HG02642 (cell line): Measurements from ENCODE around the gene DNAJC7.

Source experiments
- ATAC-seq: cut with Tn5 transposase; IDR thresholded peaks from one replicate; pipeline ENCODE4 v1.9.1; 2021; ENCODE audit warnings: mild to moderate bottlenecking; ENCODE audit not compliant: unreplicated experiment, poor library complexity

The DNAJC7 gene

DNA sequence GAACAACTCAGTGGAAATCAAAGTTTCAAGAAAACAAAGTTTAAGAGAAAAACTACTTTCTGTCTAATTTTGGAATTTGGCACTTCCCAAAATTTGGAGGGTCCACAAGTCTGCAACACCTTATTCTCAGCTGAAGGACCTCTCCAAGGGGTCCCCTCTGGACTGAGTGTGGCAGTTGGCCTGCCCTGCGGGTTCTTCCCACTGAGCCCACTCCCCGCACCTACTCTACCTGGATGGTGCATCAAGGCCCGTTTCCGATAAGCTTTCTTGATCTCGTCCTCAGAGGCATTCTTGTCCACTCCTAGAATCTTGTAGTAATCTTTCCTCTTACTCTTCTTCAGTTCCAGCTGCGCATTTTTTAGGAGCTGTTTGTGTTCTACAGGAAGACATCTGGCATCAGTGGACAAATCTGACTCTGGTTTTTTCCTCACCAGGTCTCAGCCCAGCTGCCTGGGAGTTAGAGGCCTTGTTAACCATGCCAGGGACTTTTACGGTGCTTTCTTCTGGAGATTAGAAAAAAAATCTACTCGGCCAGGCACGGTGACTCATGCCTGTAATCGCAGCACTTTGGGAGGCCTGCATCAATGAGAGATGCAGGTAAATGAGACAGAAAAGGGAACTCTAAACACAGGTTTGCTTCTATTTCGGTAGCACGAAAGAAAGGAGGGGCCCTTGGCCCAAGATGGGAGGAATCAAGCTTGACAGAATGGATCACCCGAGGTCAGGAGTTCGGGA is 35.0 kb downstream of the DNAJC7 start:
- ATAC-seq = no peak

DNA sequence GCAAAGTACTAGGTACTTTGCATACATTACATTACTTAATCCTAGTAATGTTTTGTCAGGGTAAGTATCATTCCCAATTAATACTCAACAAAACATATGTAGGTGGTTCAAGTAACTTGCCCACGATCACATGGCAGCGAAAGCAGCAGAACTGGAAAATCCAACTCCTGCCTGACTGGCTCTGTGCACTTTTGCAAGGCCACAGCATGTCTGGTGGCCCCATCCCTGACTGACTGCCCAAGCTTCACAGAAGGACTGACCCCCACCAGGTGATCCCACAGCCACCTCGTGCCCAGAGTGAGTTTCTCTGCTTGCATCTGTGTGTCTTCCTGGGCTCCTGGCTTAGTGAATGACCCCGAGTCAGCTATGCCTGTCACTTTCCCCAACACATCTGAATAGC is 39.2 kb downstream of the DNAJC7 start:
- ATAC-seq = no peak

DNA sequence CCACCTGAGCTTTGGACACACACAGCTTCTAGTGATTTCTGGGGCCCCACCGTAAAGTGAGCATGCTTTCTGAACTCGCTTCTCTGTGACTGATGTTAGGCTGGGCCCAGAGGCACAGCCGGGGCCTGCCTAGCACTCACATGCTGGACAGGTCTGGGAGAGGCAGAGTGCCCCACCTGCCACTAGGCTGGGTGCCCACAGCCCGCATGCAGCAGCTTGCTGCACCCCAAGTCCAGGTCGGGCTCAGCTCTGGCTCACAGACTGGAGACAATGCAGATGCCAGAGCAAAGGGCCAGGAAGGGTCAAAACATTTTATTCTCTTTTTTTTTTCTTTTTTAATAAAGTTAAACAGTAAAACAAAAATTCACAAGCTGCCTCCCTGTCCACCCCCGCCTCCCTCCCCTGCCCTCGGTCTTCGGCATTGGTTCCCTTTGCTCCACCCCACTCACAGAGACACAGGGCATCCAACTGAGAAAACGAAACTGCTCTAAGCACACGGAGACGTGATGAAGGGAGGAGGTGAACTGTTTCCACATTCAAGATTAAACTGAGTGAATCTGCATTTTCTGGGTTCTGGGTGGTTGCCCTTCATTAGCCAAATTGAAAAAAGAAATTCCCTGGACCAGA is 41.0 kb downstream of the DNAJC7 start:
- ATAC-seq = no peak

DNA sequence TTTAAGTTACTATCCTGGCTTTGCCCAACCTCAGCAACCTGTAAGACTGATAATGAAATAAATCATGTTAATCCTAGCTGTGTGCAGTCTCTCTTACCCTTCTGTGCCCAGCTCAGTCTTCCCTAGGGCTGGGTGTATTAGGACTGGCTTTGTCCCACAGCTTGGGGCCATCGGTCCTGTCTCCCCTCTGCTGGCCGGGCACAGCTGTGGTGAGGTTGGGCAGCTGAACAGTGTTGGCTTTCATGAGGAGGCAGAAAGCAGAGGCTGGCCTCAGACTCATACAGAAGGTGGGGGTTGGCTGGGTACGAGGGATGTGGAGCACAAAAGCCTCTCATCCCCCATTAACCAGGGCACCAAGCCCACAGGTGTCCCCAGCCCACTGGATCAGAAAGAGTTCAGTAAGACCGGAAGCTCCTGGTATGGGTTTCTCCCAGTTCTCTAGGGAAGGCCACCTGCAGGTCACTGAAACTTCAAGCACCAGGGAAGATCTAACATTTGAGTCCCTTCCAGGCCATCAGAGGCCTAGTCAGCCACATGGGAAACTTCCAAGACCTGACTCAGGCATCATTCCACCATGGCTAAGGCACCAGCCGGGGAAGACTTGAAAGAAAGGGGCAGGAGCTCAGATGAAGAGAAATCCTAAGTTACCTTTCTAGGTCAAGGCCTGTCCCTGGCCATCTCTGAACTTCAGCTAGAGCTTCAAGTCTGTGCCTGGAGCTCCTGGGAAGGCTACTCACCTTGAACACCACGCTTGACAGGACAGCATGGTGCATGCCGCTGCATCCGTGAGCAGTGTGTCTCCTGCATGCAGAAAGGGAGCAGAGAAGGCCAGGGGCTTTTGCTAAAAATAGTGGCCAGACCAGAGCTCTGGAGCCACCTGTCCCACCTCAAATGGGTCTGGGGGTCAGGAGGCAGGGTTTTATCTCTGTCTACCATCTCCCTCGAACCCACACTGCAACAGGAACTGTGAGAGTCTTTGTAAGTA is 41.8 kb downstream of the DNAJC7 start:
- ATAC-seq = no peak

DNA sequence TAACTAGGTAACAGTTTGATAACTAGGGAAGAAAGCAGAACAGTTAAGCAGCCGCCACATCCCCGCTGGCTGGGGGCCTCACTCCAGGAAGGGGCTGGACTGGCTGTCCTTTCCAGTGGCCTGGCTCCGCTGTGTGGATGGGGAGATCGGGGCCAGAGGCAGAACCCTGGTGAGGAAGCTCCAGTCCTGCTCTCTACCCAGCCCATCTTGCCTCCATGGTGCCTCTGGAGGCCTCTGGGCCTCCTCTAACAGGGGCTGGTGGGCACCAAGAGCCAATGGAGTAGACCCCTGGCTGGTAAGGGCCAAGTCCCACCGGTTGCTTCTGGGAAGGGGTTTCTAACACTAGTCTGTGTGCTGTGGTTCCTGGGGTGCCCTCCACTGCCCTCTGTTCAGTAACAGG is 42.6 kb downstream of the DNAJC7 start:
- no peak for ATAC-seq

DNA sequence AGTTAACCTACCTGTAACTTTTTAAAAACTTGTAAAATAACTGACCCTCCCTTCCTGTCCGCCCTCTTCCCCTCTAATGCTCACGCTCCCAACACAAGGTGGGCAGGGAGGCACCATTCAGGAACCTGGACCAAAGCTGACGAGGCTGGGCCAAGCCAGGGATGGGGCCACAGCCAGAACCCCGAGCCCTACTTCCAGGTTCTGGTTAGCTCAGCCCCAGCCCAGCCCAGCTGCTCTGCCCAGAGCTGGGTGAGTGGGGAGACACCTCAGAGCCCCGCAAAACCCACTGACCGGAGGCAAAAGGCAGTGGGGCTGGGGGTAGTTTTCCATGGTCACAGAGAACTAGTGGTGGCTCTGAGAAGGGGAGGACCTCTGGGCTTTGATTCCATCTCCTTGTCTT is 43.2 kb downstream of the DNAJC7 start:
- no peak for ATAC-seq

DNA sequence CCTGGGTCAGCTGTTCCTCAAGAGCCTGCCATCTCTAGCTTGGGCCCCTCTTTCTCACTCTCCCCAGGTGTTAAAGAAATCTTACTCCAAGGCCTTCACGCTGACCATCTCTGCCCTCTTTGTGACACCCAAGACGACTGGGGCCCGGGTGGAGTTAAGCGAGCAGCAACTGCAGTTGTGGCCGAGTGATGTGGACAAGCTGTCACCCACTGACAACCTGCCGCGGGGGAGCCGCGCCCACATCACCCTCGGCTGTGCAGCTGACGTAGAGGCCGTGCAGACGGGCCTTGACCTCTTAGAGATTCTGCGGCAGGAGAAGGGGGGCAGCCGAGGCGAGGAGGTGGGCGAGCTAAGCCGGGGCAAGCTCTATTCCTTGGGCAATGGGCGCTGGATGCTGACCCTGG is 43.8 kb downstream of the DNAJC7 start:
- no peak for ATAC-seq

DNA sequence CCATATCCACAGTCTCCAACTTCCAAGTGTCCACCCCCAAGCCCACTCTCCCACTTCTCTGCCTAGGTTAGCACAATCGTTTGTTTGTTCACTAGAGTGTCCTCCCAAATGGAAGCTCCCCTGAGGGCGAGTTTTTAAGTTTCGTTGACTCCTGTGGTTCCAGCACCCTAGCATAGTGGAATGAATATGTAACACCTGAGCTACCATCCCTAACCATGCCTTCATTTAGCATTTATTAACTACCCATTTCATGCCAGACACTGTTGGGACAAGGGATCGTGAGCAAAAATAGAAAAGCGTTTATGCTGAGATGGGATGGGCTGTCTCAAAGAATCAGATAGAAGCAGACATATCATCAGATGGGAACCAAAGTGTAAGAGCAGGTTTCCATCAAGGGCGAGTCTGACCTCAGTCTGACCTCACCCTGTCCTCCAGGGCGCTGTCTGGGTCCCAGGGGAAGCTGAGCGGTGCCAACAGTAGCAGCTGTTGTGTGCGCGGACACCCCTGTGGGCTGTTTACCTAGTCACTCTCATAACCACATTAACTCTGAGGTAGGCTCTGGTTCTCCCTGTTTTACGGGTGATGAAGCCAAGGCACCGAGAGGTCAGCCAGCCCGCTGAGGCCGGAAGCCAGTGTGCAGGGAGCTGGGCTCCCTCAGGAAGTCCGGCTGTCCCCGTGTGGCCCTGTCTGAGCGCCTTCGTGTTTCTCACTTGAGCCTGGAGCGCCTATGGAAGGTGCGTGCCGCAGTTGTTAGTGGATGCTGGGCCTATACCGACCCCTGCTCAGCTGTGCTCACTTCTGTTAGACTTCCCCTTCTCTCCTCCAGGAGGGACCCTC is 44.5 kb downstream of the DNAJC7 start:
- no peak for ATAC-seq

DNA sequence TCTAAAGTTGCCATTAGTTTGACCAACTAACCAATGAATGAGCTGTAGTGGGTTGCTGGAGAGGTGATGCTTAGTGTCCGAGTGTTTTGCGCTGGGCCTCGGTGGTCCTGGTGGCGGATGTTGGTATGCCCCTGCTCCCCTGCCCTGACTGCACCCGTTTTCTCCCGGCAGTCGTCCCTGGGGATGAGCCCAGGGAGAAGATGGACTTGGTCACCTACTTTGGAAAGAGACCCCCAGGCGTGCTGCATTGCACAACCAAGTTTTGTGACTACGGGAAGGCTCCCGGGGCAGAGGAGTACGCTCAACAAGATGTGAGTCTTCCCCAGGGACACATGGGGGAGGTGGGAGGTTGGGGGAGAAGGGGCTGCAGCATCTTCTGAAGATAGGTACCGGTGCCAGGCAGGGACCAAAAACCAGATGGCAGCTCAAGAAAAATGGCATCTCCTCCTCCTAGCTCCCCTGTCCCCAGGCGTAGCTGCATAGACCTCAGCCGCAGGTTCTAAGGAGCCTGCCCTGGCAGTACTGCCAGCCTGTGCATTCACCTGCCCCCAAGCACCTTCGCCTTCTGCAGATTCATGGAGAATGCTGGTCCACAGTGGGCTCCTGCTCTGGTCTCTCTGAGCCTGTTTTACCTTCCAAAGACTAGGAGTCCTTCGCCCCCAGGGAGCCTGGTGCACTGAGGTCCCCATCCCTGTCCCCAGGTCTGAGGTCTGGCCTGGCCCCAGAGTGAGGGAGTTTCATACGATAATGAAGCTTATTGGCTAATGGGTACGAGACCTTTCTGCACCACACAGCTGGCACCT is 45.3 kb downstream of the DNAJC7 start:
- no peak for ATAC-seq

DNA sequence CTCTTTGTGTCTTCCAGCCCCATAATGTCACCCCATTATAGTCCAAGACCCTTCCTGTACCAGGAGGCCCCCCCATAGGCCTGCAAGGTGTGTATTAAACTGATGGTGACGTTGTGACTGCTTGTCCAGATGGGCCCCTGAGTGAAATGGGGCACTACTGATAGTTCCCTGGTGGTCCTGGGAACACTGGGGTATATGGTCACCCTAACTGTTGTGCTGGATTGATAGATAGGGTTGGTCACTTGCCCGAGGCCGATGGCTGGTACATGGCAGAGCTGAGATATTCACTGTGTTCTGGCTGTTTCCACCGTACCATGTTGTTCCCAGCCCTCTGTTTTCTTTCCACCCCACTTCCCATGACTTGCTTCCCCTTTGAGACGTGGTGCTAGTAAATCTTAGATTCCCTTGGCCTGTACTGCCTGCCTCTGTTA is 46.3 kb downstream of the DNAJC7 start:
- no peak for ATAC-seq

DNA sequence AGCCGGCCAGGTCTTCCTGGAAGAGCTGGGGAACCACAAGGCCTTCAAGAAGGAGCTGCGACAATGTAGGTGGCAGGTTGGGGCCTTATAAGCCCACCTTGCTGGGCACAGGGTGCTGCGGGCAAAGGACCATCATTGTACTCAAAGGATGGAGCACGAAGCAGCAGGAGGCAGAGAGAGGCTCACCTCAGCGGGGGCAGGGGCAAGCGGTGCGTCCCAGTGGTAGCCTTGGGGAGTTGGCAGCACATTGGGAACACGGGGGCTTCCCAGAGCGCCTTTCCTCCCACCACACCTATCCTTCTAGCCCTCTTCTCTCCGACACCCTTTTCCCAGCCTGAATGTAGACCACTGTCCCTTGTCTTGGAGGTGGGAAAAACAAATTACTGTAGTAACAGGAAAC is 48.6 kb downstream of the DNAJC7 start:
- ATAC-seq = no peak

DNA sequence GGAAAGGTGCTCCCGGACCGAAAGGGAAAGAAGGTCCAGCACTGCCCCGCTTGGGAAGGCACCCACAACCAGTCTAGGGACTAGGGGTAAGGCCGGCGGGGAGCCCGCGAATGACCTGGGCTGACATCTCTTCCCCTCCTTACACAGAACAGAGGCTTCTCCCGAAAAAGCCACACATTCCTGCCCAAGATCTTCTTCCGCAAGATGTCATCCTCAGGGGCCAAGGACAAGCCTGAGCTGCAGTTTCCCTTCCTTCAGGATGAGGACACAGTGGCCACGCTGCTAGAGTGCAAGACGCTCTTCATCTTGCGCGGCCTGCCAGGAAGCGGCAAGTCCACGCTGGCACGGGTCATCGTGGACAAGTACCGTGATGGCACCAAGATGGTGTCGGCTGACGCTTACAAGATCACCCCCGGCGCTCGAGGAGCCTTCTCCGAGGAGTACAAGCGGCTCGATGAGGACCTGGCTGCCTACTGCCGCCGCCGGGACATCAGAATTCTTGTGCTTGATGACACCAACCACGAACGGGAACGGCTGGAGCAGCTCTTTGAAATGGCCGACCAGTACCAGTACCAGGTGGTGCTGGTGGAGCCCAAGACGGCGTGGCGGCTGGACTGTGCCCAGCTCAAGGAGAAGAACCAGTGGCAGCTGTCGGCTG is 49.2 kb downstream of the DNAJC7 start:
- ATAC-seq = no peak

DNA sequence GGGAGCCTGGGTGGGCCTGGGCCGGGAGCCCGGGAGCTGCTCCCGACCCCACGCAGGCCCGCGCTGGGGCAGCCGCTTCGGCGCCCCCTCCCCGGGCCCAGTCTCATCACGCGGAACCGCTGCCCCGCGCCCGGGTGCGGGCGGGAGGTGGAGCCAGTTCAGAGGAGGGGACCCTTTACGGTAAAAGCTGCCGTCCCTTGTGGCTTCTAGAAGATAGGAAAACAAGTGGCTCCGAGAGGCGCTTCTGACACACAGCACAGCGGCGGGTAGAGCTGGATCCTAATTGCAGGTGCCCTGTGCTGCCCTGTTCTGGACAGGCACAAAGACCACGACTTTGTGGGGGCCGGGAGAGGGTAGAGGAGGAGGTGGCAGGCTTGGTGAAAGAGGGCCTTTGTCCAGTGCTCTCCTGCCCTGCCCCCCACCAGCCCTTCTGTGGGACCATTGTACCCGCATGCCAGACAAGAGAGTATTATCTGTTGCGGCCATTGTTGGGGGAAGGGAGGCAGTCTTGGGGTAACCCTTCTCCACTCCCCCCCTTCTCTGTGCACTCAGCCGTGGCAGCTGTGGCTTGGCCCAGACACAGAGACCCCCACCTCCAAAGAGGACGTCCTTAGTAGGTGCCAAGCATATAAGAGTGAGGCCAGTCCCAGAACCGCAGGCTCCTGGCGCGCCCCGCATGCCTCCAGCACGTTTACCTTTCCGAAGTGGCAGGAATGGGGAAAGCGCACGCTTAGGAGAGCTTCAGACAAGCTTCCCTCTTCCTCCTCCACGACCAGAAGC is 49.9 kb downstream of the DNAJC7 start:
- ATAC-seq = peak; percentile 15

DNA sequence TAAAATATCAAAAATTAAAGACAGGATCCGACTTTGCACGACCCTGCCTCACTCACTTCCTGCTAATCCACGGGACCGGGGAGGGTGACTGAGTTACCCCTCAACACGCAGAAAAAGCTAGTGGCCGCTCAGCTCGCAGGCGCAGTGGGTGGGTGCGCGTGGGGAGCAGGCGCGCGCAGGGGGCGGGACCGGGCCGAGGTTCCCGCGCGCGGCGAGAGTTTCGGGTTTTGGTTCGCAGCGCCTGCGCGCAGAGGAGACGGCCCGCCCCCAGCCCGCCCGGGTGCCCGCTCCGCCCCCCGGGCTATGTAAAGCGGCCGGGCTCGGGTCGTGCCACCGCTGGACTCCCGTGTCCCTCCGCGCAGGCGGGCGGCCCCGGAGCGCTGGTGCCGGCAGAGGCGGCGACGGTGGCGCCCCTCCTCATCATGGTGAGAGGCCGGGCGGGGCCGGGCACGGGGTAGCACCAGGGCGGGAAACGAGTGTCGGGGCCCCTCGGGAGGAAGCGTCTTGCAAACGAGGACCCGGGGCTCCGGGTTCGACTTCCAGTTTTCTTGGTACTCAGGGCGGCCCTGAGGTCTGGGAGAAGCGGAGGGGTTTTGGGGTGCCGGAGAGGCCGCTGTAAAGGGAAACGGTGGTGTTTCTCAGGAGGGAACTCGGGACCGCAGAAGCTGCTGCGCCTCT is 50.6 kb downstream of the DNAJC7 start, which contains the start of gene CNP:
CNP (plus strand) TSS at position 333 of the 678 bp plus-strand sequence; CDS start at position 423, 90 bp downstream.
- ATAC-seq = peak; percentile 80

DNA sequence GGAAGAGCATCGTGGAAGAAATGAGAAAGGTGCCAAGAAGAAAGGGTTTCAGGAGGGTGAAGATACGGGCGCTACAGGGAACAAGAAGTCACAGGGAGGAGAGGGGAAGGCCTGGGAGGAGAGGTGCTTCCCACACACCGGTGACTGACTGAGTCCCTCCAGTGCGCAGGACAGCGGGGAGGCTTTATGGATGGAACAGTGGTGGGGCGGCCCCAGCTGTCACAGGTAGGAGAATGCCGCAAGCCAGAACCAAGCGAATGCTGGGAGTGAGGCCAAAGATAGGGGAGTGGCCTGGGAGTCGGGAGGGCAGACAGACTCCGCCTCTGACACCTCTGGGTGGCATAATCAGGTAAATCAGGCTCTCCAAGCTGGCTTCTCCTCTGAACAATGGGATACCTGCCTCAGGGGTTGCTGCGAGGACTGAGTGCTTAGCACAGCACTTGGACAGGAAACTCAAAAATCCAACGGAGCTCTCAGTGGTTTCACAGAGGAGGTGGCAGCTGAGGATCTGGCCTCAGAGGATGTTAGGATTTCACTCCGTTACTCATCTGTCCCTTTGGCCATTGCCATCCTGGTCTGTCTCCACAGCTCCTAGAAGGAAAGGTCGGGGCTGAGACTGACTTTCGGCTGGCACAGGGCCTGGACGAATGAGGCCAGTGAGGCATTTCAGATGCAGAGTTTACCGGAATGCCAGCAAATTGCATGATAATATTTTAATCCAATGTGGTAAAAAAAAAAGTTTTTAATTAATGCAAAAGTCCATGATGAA is 51.4 kb downstream of the DNAJC7 start:
- ATAC-seq = peak; percentile 39

DNA sequence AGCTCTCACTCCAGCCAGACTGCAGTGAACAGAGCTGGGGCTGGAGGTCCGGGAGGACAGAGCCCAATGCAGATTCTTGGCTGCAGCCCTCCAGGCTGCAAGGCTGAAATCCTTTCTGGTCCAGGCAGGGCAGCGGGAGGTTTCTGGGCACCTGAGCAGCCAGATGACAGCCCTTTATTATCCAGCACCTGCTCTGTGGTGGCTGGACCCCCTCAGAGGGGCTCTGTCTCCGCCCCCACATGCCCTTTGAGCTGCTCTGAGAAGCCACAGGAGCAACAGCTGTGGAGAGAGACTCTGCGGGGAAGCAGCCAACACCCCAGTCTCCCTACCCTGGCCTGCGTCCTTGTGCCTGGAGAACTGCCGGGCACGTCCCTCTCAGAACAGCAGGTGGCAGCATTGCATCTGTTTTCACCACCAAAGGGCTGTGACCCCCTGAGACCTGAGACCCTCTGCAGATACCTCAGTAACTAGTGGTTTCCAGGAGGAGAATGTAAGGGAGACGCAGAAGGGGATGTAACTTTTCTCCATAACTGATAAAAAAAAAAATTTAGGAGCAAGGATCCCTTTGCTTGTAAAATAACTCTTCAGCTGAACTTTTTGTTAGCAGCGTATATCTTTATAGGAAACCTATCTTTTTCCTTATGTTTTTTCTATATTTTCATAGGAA is 54.3 kb downstream of the DNAJC7 start:
- ATAC-seq = no peak
